Brain microvascular endothelial cell (primary cell): ENCODE results near the gene HIVEP3.

ENCODE experiments used
- DNase-seq: peaks from one replicate; pipeline ENCODE4 v3.0.0-alpha.2; 2020
- H3K27ac ChIP-seq: fragments of 250-450 bp; sonication (Bioruptor Pico); 2 replicates; pipeline ENCODE4 v1.5.1; 2020; ENCODE audit warnings: mild to moderate bottlenecking, moderate library complexity
- H3K27me3 ChIP-seq: fragments of 250-450 bp; sonication (Bioruptor Pico); replicated peaks from 2 replicates; pipeline ENCODE4 v1.5.1; 2020; ENCODE audit warnings: mild to moderate bottlenecking
- H3K36me3 ChIP-seq: fragments of 250-450 bp; sonication (Bioruptor Pico); replicated peaks from 2 replicates; pipeline ENCODE4 v1.5.1; 2020; ENCODE audit warnings: mild to moderate bottlenecking
- H3K4me3 ChIP-seq: 2 replicates; pipeline ENCODE4 v1.5.1; 2011; ENCODE audit warnings: low read depth, mild to moderate bottlenecking, control low read depth, low read length, moderate library complexity
- in situ Hi-C: cut with HindIII; loops from 2 replicates; pipeline ENCODE4 v1.10.0; 2017; ENCODE audit warnings: low sequenced_read_pairs, low pct_ligation_motif_present
- TF ChIP-seq, protein P1 (sequence below): IDR thresholded peaks from 2 replicates; pipeline ENCODE4 v1.5.1; 2011; ENCODE audit warnings: low read depth, mild to moderate bottlenecking, moderate library complexity, low read length, control low read depth, inconsistent platforms; ENCODE audit errors: missing control alignments

The HIVEP3 gene

DNA sequence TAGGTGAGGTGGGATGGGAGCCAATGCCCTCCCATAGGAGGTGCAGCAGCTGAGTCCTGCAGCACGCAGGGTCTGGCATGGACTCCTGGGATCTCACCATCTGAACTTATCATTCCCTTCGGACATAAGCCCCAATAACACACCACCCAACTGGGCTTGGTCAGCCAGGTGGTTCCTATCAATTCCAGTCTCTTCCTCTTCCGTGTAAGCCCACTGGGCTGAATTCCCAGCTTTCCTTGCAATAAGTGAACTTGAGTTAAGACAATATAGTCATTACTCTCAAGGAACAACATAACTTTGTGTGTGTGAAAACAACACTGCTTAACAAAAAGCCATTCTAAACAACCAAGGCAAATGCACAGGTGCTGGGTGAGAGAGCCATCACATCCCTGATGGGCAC is 347.7 kb downstream of the HIVEP3 start:
- TF ChIP-seq, protein P1, sequence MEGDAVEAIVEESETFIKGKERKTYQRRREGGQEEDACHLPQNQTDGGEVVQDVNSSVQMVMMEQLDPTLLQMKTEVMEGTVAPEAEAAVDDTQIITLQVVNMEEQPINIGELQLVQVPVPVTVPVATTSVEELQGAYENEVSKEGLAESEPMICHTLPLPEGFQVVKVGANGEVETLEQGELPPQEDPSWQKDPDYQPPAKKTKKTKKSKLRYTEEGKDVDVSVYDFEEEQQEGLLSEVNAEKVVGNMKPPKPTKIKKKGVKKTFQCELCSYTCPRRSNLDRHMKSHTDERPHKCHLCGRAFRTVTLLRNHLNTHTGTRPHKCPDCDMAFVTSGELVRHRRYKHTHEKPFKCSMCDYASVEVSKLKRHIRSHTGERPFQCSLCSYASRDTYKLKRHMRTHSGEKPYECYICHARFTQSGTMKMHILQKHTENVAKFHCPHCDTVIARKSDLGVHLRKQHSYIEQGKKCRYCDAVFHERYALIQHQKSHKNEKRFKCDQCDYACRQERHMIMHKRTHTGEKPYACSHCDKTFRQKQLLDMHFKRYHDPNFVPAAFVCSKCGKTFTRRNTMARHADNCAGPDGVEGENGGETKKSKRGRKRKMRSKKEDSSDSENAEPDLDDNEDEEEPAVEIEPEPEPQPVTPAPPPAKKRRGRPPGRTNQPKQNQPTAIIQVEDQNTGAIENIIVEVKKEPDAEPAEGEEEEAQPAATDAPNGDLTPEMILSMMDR, result no peak
- in situ Hi-C loops, result no loop called here
- H3K4me3 ChIP-seq, result no peak overlapping the region
- no peak for DNase-seq
- no peaks in the 10 kb centered on the region for H3K27me3 ChIP-seq
- no peaks in the 10 kb centered on the region for H3K36me3 ChIP-seq
- H3K27ac ChIP-seq, result no peak overlapping the region

DNA sequence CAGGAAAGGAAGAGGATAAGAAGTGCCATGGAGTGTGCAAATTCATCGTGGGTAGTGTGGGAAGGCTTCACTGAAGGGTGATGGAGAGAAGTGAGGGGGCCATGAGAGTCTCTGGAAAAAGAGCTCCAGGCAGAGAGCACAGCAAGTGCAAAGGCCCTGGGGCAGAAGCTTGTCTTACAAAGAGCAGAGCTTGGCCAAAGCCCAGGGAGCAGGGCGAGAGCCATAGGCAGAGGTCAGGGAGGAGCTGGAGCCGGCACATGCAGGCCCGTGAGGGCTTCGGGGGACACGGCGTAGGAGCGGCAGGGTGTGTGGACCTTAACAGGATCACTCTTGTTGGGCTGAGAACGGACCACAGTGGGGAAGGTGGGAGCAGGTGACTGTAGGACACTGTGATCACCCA is 350.5 kb downstream of the HIVEP3 start:
- Histone ChIP-seq H3K4me3 (no peak overlapping the region), H3K27me3 (no peaks in the 10 kb centered on the region), H3K27ac (no peak overlapping the region), H3K36me3 (no peaks in the 10 kb centered on the region)
- in situ Hi-C loops, result no loop called here
- TF ChIP-seq, protein P1, result no peak
- DNase-seq, result no peak

DNA sequence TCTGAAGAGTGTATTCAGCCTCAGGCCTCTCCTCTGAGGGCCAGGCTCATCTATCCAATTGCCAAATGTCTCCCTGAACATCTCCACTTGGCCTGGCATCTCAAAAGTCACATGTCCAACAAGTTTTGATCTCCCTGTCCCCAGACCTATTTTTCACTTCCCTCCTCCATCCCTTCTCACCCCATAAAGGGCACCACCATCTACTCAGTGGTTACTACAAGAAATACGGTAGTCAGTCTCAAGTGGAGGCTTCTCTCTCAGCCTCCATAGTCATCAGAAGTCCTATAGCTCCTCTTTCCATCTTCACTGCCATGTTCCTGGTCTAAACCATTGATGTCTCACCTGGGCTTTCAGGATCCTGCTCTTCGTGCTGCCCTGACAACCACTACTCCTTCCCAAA is 351.8 kb downstream of the HIVEP3 start:
- DNase-seq, result no peak
- no peaks in the 10 kb centered on the region for H3K27me3 ChIP-seq
- no peak overlapping the region for H3K4me3 ChIP-seq
- in situ Hi-C loops, result no loop called here
- H3K36me3 ChIP-seq, result no peaks in the 10 kb centered on the region
- TF ChIP-seq, protein P1, result no peak
- H3K27ac ChIP-seq, result no peak overlapping the region

DNA sequence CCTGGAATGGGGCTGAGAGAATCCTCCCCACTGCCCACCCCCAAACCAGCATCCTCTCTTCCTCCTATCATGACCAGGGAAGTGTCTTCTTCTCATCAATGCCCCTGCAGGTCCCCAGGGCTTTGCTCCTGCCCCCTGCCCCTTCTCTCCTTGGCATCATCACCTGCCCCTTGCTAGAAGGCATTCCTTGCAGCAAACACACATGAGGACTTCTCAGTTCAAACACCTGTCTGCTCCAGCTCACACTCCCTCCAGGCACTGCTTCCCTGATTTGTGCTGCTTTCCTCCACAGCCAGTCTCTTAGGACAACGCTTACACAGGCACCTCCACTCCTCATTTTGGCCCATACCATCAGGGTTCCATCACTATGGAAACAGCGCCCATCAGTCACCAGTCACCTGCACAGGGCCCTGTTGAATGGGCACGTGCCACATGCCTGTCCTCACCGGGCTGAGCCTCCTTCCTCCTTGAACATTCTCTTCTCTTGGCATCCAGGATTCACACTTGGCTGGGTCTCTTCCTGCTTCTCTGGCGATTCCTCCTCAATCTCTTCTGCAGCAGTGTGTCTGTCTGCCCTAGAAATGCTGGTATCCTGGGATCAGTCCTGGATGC is 352.3 kb downstream of the HIVEP3 start:
- TF ChIP-seq, protein P1, result no peak
- DNase-seq, result no peak
- no peak overlapping the region for H3K4me3 ChIP-seq
- no peaks in the 10 kb centered on the region for H3K27me3 ChIP-seq
- no peak overlapping the region for H3K27ac ChIP-seq
- no peaks in the 10 kb centered on the region for H3K36me3 ChIP-seq
- in situ Hi-C loops, result no loop called here

DNA sequence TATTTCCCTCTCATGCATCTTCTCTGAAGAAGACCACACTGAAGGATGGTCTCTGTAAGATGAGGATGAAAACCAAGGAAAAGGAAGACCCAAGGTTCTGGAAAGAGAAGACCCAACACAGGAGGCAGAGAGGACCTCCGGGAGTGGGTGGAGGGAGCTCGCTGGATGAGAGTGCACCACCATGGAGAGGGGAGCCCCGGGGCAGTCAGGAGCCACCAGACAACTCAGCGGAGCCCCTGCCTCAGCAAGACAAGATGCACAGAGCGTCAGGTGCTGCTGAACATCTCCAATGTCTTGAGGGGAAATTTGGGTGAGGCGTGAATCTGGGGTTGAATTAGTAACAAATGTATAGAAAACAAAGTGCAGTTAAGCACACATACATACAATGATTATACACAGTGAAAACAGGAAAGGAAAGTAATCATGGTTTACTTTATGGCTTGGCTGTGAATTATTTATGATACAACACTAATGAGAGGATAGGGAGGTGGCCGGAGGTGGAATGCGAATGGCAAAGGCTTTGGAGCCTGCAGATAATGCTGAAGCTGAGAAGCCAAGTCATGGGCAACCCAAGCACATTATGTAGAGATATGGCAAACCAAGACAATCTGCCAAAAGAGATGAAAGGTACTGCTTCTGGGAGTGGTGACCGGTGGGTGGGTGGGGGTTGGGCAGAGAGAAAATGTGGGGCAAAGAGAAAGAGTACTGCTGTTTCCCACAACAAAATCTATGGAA is 353.8 kb downstream of the HIVEP3 start:
- in situ Hi-C loops, result no loop called here
- H3K27ac ChIP-seq, result no peak overlapping the region
- TF ChIP-seq, protein P1, result no peak
- H3K4me3 ChIP-seq, result no peak overlapping the region
- H3K27me3 ChIP-seq, result no peaks in the 10 kb centered on the region
- DNase-seq, result no peak
- H3K36me3 ChIP-seq, result no peaks in the 10 kb centered on the region
